GM10266 (cell line): ENCODE results near the gene MAML3.

ENCODE experiments used
- DNase-seq: peaks from one replicate; pipeline ENCODE4 v3.0.0; 2012; ENCODE audit errors: extremely low spot score
- TF ChIP-seq, protein P1 (sequence below): IDR thresholded peaks from 2 replicates; pipeline ENCODE4 v1.5.1; 2012; ENCODE audit warnings: mild to moderate bottlenecking, low read depth; ENCODE audit not compliant: control insufficient read depth, insufficient read depth; ENCODE audit errors: missing control alignments

The MAML3 gene

DNA sequence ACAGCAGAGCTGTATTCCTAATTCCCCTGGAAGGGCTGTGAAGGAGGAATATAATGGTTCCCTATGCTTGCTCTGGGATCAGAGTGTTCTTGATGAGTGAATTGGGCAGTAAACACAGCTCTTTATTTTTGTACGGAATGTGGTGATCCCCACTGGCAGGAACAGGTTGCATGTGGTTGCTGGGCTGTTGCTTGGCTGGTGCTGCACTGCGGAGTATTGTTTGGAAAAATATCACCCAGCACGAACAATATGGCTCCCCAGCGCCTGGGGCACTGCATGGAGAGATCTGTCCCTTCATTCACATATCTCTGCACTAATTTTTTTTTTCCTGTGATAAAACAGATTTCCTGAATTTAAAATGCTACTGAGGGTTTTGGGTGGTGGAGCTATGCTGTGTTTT is 368.6 kb downstream of the MAML3 start:
- DNase-seq = no peak
- TF ChIP-seq, protein P1, sequence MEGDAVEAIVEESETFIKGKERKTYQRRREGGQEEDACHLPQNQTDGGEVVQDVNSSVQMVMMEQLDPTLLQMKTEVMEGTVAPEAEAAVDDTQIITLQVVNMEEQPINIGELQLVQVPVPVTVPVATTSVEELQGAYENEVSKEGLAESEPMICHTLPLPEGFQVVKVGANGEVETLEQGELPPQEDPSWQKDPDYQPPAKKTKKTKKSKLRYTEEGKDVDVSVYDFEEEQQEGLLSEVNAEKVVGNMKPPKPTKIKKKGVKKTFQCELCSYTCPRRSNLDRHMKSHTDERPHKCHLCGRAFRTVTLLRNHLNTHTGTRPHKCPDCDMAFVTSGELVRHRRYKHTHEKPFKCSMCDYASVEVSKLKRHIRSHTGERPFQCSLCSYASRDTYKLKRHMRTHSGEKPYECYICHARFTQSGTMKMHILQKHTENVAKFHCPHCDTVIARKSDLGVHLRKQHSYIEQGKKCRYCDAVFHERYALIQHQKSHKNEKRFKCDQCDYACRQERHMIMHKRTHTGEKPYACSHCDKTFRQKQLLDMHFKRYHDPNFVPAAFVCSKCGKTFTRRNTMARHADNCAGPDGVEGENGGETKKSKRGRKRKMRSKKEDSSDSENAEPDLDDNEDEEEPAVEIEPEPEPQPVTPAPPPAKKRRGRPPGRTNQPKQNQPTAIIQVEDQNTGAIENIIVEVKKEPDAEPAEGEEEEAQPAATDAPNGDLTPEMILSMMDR = no peak

DNA sequence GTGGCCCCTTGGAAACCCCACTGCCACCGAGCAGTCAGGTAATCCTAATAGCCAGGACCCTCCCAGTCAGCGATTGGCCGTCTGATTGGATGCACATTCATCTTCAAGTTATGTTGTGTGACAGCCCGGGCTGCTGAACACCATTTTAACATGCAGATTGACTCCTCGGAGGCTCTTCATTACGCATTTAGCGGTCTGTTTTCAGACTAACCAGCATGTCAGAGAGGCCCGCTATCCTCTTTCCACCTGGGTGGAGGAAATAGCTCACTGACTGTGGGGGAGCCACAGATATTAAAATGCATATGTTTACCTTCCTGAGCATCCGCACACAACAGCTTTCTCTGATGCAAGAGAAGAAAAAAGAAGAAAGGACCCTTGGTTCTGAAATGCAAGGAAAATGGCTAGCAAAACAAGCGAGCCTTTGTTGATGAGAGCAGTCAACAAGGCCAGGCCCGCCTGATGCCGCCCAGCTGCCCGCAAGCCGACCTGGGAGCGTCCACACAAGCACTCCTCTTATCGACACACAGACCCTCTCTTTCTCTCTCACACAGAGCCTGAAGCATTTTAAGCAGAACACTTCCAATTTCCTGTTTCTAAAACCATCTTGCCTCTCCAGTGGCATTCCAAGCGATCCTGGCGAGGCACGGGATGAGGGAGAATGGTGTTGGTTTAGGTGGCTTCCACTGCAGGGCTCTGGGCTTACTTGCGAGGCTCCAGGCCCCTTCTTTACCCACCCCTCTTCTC is 370.1 kb downstream of the MAML3 start:
- DNase-seq = no peak
- TF ChIP-seq, protein P1 = no peak

DNA sequence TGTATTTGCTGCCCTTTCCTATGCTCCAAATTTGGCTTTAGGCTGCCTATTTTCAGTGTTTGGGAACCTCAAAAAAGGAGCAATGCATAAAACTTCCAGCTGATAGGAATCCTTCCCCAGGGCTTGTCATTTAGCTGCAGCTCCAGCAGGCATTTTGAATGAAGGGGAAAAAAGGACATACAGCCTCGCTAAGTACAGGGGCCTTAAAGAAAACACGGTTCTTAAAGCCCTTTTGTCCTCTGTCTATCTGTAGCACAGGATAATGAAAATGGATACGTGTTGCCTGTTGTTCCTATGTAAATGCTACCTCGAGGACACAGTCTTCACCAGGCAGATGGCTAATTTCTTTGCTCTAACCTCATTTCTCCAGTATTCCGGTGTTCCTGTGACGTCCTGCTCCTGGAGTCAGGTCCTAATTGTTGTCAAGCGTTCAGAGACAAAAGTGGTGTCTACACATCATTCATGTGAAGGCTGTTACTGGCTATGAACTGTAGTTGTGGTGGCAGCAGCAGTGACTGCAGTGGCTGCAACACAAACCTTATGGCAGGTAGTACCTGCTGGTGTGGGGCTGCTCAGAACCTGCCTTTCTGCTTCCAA is 371.0 kb downstream of the MAML3 start:
- no peak for DNase-seq
- TF ChIP-seq, protein P1 = no peak

DNA sequence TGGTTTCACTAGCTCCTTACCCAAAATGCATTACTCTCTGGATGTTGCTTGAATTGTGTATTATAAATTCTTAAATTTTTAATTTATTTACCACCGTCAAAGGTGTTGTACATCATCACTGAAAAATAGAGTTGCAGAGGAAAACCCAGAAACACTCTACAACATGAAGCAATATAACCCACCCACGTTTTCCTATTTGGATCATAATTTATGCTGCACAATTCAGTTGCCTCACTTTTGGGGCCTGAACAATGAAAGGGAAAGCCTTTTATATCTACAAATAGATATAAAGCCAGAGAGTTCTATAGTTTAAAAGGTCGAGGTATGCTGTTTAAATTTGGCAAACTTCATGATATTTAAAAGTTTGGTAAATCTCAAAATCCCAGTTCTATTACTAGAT is 372.9 kb downstream of the MAML3 start:
- TF ChIP-seq, protein P1 = no peak
- no peak for DNase-seq

DNA sequence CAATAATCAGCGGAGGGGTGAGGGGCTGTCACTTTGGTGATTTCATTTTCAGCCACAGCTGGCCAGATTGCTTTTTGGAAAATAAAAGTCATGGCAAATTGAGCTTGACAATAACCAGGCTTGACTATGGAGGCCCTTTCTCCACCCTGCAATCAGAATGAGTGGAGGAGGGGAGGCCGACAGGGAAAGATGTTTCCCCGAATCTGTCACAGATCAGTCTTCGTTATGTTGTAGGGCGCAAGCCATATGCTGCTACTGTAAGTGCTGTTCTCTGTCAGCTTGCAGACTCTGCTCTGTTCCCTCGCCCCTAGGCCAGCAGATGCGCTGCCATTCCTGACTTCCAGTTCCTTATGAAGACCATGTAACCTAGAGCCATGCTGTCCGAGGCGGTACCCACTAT is 374.3 kb downstream of the MAML3 start:
- TF ChIP-seq, protein P1 = no peak

DNA sequence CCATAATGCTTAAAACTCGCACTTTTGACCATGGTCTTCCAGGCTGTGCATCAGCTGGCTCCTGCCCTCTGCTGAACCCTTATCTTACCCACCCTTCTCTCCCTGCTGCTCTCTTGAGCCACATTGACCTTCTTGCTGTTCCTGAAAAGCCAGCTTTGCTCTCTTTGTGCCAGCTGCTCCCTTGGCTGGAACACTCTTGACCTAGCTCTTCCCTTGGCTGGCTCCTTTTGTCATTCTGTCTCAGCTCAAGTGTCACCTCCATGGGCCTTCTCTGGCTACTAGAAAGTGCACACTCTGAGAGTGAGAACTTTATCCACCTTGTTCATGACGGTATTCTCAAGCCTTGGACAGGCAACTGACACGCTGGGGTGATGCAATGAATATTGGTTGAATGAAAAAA is 376.2 kb downstream of the MAML3 start:
- DNase-seq = no peak
- TF ChIP-seq, protein P1 = no peak

More for the DNA sequence above, 374.3 kb downstream of the MAML3 start:
- no peak for DNase-seq

DNA sequence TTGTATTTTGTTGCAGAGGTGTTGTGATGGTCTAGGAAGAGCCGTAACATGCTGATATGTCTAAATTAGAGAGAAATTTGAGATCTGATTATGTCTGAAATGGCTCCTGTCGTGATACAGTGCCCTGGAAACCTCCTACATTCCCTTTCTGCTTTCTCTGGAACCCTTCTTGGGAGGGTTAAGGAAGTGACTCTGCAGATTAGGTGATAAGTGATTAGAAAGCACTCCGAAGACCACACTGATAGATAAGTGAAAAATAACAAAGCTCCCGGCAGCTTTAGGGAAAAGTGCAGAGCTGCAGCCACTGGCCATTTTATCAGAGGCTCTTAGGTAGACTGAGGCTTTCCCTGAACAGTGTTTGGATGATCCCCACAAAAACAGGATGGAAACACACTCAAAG is 377.7 kb downstream of the MAML3 start:
- TF ChIP-seq, protein P1 = no peak
- no peak for DNase-seq
